GM19455 (cell line): ENCODE data around the gene OR10H5.
"Not testable (repeated sequence)": the region's sequence is repeated elsewhere in the genome, so short reads cannot be mapped to it uniquely, and the experiment has no call there.

Experiments
- ATAC-seq: cut with Tn5 transposase; IDR thresholded peaks from one replicate; pipeline ENCODE4 v1.9.1; 2021; ENCODE audit not compliant: unreplicated experiment

Gene OR10H5

DNA sequence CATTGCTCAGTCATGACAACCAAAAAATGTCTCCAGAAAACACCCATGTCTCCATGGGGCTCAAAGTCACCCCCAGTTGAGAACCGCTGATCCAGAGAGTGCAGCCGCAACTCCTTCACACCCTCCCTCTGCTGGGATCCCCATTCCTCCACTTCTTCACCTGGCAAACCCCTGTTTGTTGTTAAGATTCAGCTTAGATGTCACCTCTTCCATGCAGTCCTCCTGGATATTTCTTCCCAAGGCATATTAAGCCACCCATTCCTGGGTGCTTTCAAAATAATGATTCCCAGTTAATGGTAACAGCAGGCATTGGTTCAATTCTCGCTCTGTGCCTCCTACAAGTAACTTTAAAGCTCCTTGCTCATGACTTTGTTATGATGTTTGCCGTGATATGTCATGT, 24.0 kb downstream of the OR10H5 start:
- ATAC-seq = no peak

- no peak for ATAC-seq
Observed at GRCh38 chr19:15812060-15812722, 24.7 kb downstream of the OR10H5 start.

DNA sequence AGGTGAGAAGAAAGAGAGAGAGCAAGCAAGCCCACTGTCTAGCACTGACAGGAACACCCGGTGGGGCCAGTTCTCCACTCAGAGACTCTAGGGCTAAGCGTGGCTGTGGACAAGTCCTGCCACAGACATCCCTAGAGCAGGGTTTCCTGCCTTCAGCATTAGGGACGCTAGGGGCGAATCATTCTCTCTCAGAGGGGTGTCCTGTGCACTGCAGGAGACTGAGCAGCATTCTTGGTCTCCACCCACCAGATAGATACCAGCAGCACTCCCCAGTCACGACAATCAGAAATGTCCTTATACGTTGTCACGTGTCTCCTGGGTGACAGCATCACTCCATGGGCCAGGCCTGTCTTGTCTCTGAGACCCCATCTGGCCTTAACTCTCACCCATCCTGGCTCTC, 26.5 kb downstream of the OR10H5 start:
- ATAC-seq = no peak

DNA sequence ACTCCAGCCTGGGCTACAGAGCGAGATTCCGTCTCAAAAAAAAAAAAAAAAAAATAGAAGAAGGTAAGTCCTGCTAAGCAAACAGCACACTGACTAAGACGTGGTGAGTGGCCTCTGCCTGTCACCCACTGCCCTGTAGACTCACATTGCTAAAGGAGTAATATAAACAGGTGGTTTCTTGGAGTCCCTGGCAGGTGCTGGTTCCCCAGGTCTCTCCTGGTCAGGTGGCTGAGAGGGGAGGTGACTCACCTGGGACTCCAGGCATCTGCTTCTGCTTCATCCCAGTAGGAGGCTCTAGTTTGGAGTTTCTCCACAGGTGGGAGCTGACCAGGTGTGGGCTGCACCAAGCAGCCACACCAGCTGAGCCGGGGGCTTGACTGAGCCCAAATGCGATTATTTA, 27.8 kb downstream of the OR10H5 start, which contains the start of gene OR10H1:
Gene OR10H1, minus strand, starts transcription at position 359 of the 400 bp plus-strand sequence. CDS start 7,627 bp downstream, outside the sequence.
- ATAC-seq = no peak

GRCh38 chr19:15820646-15821045, 33.2 kb downstream of the OR10H5 start:
- no peak for ATAC-seq

GRCh38 chr19:15825753-15826152, 38.3 kb downstream of the OR10H5 start:
- no peak for ATAC-seq

DNA sequence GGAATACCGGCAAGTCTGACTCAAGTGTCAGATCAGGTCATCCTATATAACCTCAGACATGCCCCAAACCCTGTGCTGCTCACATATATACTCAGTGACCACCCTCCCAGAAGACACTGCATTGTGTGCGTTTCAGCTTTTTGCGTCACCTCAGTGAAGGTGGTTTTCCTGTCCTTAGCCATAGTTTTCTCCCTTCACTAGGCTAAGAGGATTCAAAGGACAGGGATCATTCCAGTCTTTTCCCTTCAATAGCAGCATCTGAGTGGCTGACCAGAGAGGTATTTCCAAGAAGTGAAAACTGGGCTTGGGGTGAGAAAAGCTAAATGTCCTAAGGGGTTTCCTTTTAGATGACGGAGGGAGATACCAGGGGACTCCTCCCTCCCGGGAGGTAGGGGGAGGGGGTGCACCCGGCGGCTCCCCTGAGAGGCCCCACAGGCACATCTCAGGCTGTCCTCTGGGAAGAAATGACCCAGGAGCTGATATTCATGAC, 40.7 kb downstream of the OR10H5 start:
- no peak for ATAC-seq

DNA sequence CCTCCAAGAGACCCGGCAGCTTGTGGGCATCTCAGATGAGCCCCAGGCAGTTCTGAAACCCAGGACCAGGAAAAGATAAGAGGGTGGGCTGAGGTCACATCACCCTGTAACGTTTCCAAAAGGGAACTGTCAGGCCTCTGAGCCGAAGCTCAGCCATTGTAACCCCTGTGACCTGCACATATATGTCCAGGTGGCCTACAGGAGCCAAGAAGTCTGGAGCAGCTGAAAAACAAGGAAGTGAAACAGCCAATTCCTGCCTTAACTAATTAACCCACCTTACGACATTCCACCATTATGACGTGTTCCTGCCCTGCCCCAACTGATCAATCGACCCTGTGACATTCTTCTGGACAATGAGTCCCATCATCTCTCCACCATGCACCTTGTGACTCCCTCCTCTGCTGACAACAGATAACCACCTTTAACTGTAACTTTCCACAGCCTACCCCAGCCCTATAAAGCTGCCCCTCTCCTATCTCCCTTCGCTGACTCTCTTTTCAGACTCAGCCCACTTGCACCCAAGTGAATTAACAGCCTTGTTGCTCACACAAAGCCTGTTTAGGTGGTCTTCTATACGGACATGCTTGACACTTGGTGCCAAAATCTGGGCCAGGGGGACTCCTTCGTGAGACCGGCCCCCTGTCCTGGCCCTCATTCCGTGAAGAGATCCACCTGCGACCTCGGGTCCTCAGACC, 41.3 kb downstream of the OR10H5 start:
- not testable (repeated sequence) for ATAC-seq

GRCh38 chr19:15829306-15829698, 41.8 kb downstream of the OR10H5 start:
- ATAC-seq = no peak

GRCh38 chr19:15829786-15830185, 42.3 kb downstream of the OR10H5 start:
- ATAC-seq = no peak

DNA sequence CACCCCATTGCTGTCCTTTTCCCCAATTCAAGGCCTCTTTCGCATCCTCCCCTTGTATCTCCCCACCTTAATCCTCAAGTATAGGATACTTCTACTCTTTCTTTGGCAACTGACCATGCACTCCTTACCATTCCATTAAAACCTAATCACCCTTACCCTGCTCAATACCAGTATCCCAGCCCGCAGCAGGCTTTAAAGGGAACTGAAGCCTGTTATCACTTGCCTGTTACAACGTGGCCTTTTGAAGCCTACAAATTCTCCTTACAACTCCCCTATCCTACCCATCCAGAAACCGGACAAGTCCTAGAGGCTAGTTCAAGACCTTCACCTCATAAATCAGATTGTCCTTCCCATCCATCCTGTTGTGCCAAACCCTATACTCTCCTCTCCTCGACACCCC, 44.2 kb downstream of the OR10H5 start:
- no peak for ATAC-seq

GRCh38 chr19:15834232-15834631, 46.8 kb downstream of the OR10H5 start:
- not testable (repeated sequence) for ATAC-seq

DNA sequence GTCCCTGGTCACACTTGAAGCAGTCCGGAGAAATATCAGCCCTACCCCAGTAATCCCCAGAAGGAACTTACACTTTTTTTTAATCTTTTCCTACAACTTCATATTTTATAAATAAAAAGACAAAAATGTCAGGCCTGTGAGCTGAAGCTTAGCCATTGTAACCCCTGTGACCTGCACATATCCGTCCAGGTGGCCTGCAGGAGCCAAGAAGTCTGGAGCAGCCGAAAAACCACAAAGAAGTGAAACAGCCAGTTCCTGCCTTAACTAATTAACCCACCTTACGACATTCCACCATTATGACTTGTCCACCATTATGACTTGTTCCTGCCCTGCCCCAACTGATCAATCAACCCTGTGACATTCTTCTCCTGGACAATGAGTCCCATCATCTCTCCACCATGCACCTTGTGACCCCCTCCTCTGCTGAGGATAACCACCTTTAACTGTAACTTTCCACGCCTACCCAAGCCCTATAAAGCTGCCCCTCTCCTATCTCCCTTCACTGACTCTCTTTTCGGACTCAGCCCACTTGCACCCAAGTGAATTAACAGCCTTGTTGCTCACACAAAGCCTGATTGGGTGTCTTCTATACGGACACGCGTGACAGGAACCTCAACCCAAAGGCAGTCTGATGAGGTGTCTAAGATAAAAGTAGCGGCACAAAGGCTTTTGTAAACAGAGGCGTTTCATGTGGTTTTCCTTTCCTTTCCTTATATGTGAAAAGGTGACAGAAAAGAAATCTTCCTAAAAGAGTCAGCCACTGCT, 48.3 kb downstream of the OR10H5 start:
- not testable (repeated sequence) for ATAC-seq

GRCh38 chr19:15836330-15837220, 49.1 kb downstream of the OR10H5 start:
- ATAC-seq = peak; percentile 94

DNA sequence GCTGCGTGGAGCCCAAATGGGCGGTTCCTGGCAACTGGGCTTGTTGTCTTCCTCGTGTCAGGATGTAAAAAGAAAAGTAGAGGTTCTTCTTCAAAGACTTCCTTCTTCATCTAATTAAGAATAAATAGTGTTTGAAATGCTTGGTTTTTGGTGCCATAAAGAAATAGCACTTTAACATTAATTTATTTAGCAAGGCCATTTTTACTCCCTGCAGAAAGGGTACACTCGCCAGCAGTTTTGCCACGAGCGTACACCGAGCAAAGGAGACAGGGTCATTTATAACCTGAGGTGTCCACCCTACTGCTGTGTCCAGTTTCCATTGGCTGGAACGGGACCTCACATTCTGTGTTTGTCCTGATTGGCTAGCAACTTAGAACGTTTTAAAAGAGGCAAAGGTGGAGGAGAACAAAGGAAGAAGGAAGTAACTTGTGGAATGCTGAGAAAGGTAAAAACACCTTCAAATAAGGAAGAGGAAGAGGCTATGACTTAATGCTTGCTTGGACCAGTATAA, 49.8 kb downstream of the OR10H5 start:
- ATAC-seq = peak; percentile 23

DNA sequence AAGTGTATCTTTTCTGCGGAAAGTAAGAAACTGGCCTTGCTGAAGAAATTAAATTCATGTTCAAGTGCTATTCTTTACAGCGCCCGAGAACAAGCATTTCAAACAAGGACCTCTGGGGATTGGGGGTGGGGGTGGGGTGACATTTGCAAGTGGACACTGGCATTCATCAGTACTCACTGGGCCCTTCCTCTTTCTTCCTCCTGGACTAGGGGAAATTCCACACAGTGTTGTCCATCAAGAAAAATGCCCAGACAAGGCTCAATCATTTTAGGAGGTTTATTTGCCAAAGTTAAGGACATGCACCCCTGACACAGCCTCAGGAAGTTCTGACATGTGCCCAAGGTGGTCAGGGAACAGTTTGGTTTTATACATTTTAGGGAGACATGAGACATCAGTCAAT, 50.9 kb downstream of the OR10H5 start:
- no peak for ATAC-seq

- ATAC-seq = not testable (repeated sequence)
Observed at GRCh38 chr19:15839888-15840287, 52.4 kb downstream of the OR10H5 start.

DNA sequence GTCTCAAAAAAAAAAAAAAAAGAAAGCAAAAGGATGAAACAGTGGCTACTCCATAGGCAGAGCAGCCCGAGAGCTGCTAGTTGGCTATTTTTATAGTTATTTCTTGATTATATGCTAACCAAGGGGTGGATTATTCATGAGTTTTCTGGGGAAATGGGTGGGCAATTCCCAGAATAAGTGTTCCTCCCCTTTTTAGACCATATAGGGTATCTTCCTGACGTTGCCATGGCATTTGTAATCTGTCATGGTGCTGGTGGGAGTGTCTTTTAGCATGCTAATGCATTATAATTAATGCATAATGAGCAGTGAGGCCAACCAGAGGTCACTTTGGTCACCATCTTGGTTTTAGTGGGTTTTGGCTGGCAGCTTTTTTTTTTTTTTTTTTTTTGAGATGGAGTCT, 53.4 kb downstream of the OR10H5 start:
- no peak for ATAC-seq

- ATAC-seq = no peak
Observed at GRCh38 chr19:15841875-15842569, 54.6 kb downstream of the OR10H5 start.
